A673 (cell line): ENCODE measurements around the gene PLXNB3.

ENCODE experiments used
- EZH2 ChIP-seq: fragments of 200-600 bp; sonication (generic); IDR thresholded peaks from 2 replicates; pipeline ENCODE4 v1.6.1; 2017; ENCODE audit warnings: borderline replicate concordance, low read depth, mild to moderate bottlenecking, mixed read lengths, antibody characterized with exemption, low read length; ENCODE audit not compliant: poor library complexity, severe bottlenecking
- TF ChIP-seq, protein P1 (sequence below): fragments of 300-800, 200-600 bp; sonication (generic); conservative IDR thresholded peaks from 2 replicates; pipeline ENCODE4 v1.5.1; 2017; ENCODE audit warnings: low read depth, mild to moderate bottlenecking, antibody characterized with exemption, low read length, moderate library complexity, mixed read lengths

GRCh38 chrX:153799326-153799725 is 35.3 kb downstream of the PLXNB3 start:
- TF ChIP-seq, protein P1, sequence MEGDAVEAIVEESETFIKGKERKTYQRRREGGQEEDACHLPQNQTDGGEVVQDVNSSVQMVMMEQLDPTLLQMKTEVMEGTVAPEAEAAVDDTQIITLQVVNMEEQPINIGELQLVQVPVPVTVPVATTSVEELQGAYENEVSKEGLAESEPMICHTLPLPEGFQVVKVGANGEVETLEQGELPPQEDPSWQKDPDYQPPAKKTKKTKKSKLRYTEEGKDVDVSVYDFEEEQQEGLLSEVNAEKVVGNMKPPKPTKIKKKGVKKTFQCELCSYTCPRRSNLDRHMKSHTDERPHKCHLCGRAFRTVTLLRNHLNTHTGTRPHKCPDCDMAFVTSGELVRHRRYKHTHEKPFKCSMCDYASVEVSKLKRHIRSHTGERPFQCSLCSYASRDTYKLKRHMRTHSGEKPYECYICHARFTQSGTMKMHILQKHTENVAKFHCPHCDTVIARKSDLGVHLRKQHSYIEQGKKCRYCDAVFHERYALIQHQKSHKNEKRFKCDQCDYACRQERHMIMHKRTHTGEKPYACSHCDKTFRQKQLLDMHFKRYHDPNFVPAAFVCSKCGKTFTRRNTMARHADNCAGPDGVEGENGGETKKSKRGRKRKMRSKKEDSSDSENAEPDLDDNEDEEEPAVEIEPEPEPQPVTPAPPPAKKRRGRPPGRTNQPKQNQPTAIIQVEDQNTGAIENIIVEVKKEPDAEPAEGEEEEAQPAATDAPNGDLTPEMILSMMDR: no peak
- no peak for TF ChIP-seq EZH2
